H9 (cell line): ENCODE measurements around the gene ZBTB33. TPM values are rescaled to one million over a fixed set of nuclear protein-coding genes. Genes with fewer than 3 reads are reported as not detected.
A peak's percentile ranks its signal among the peaks of the same experiment; 100 is the strongest.

Experiments
- DNase-seq: peaks from one replicate; pipeline ENCODE4 v3.0.0-alpha.2; 2017
- H2AFZ ChIP-seq: one replicate; pipeline ENCODE4 v1.6.1; 2013; ENCODE audit warnings: mild to moderate bottlenecking, low read length, control low read depth, moderate library complexity
- H2AK5ac ChIP-seq: 2 replicates; pipeline ENCODE4 v1.6.1; 2013; ENCODE audit warnings: low read length, control low read depth, mixed read lengths; ENCODE audit not compliant: insufficient read length
- H2BK120ac ChIP-seq: one replicate; pipeline ENCODE4 v1.6.1; 2013; ENCODE audit warnings: low read depth, mild to moderate bottlenecking, low read length, control low read depth, inconsistent platforms; ENCODE audit not compliant: poor library complexity, severe bottlenecking
- H2BK12ac ChIP-seq: 2 replicates; pipeline ENCODE4 v1.6.1; 2013; ENCODE audit warnings: low read length, control low read depth, mixed read lengths, low read depth; ENCODE audit not compliant: insufficient read length
- H2BK15ac ChIP-seq: 2 replicates; pipeline ENCODE4 v1.6.1; 2013; ENCODE audit warnings: low read depth, low read length, control low read depth
- H2BK20ac ChIP-seq: one replicate; pipeline ENCODE4 v1.6.1; 2013; ENCODE audit warnings: low read depth, mild to moderate bottlenecking, low read length, control low read depth, inconsistent platforms; ENCODE audit not compliant: poor library complexity, severe bottlenecking
- H2BK5ac ChIP-seq: 2 replicates; pipeline ENCODE4 v1.6.1; 2013; ENCODE audit warnings: low read length, control low read depth, mixed read lengths; ENCODE audit not compliant: insufficient read length
- H3K14ac ChIP-seq: 2 replicates; pipeline ENCODE4 v1.6.1; 2013; ENCODE audit warnings: low read length, control low read depth; ENCODE audit not compliant: insufficient read depth
- H3K18ac ChIP-seq: 2 replicates; pipeline ENCODE4 v1.6.1; 2013; ENCODE audit warnings: low read depth, mild to moderate bottlenecking, mixed read lengths, low read length, control low read depth; ENCODE audit not compliant: insufficient read length
- H3K23ac ChIP-seq: 2 replicates; pipeline ENCODE4 v1.6.1; 2013; ENCODE audit warnings: low read length, control low read depth, mixed read lengths, low read depth; ENCODE audit not compliant: insufficient read length
- H3K23me2 ChIP-seq: 2 replicates; pipeline ENCODE4 v1.6.1; 2013; ENCODE audit warnings: low read depth, mild to moderate bottlenecking, mixed read lengths, low read length, control low read depth; ENCODE audit not compliant: insufficient read length, poor library complexity, severe bottlenecking
- H3K27ac ChIP-seq: 2 replicates; pipeline ENCODE4 v1.5.1; 2013; ENCODE audit warnings: low read length, control low read depth, mixed read lengths, low read depth; ENCODE audit not compliant: insufficient read length
- H3K27me3 ChIP-seq: 2 replicates; pipeline ENCODE4 v1.6.1; 2013; ENCODE audit warnings: low read length, control low read depth, inconsistent platforms; ENCODE audit not compliant: insufficient read depth
- H3K4ac ChIP-seq: 2 replicates; pipeline ENCODE4 v1.6.1; 2013; ENCODE audit warnings: low read depth, mild to moderate bottlenecking, control low read depth, inconsistent platforms, low read length, moderate library complexity
- H3K4me1 ChIP-seq: 2 replicates; pipeline ENCODE4 v1.6.1; 2013; ENCODE audit warnings: low read length, control low read depth, inconsistent platforms; ENCODE audit not compliant: insufficient read depth
- H3K4me2 ChIP-seq: 2 replicates; pipeline ENCODE4 v1.6.1; 2013; ENCODE audit warnings: low read length, control low read depth, mixed read lengths; ENCODE audit not compliant: insufficient read length, insufficient read depth
- H3K56ac ChIP-seq: 2 replicates; pipeline ENCODE4 v1.6.1; 2013; ENCODE audit warnings: low read depth, mild to moderate bottlenecking, mixed read lengths, low read length, control low read depth; ENCODE audit not compliant: insufficient read length
- H3K79me1 ChIP-seq: 2 replicates; pipeline ENCODE4 v1.6.1; 2013; ENCODE audit warnings: low read depth, mild to moderate bottlenecking, moderate library complexity, low read length, control low read depth, inconsistent platforms; ENCODE audit not compliant: insufficient read depth, poor library complexity, severe bottlenecking
- H3K79me2 ChIP-seq: 2 replicates; pipeline ENCODE4 v1.6.1; 2013; ENCODE audit warnings: low read length, control low read depth, inconsistent platforms; ENCODE audit not compliant: insufficient read depth
- H3K9ac ChIP-seq: 2 replicates; pipeline ENCODE4 v1.6.1; 2013; ENCODE audit warnings: low read length, control low read depth, mixed read lengths; ENCODE audit not compliant: insufficient read length; ENCODE audit errors: extremely low read depth
- H3K9me3 ChIP-seq: one replicate; pipeline ENCODE4 v1.6.1; 2013; ENCODE audit warnings: low read depth, low read length, inconsistent platforms; ENCODE audit not compliant: control insufficient read depth
- H3T11ph ChIP-seq: one replicate; pipeline ENCODE4 v1.6.1; 2013; ENCODE audit warnings: mild to moderate bottlenecking, low read length, control low read depth, inconsistent platforms
- H4K20me1 ChIP-seq: one replicate; pipeline ENCODE4 v1.6.1; 2013; ENCODE audit not compliant: control insufficient read depth, insufficient read length, insufficient read depth
- H4K5ac ChIP-seq: 2 replicates; pipeline ENCODE4 v1.6.1; 2013; ENCODE audit warnings: low read depth, mild to moderate bottlenecking, mixed read lengths, low read length, control low read depth; ENCODE audit not compliant: insufficient read length
- H4K8ac ChIP-seq: replicated peaks from 2 replicates; pipeline ENCODE4 v1.6.1; 2013; ENCODE audit warnings: low read length, control low read depth, mixed read lengths, low read depth; ENCODE audit not compliant: insufficient read length
- H4K91ac ChIP-seq: 2 replicates; pipeline ENCODE4 v1.6.1; 2013; ENCODE audit warnings: low read depth, mild to moderate bottlenecking, moderate library complexity, mixed read lengths, low read length, control low read depth; ENCODE audit not compliant: insufficient read length
- H3K27ac Mint-ChIP-seq, 3 experiments: 2 replicates in 2 of 3; 3 replicates in 1 of 3; pipeline ENCODE4 v1.8.0; 2020 to 2021; ENCODE audit warnings: mixed read lengths in 3 of 3, mild to moderate bottlenecking in 1 of 3, moderate library complexity in 1 of 3
- H3K27me3 Mint-ChIP-seq: 2 replicates; pipeline ENCODE4 v1.8.0; 2021; ENCODE audit warnings: low read depth, mild to moderate bottlenecking, moderate library complexity, mixed read lengths
- H3K36me3 Mint-ChIP-seq, 3 experiments: 2 replicates in 2 of 3; 3 replicates in 1 of 3; pipeline ENCODE4 v1.8.0; 2020 to 2021; ENCODE audit warnings: low read depth in 3 of 3, mixed read lengths in 3 of 3; ENCODE audit not compliant: insufficient read depth in 1 of 3
- H3K4me1 Mint-ChIP-seq, 2 experiments: 2 replicates each; pipeline ENCODE4 v1.8.0; 2020; ENCODE audit warnings: mixed read lengths in 2 of 2
- H3K4me3 Mint-ChIP-seq, 2 experiments: 2 replicates in 1 of 2; 3 replicates in 1 of 2; pipeline ENCODE4 v1.8.0; 2020 to 2021; ENCODE audit warnings: mild to moderate bottlenecking in 2 of 2, mixed read lengths in 2 of 2, moderate library complexity in 1 of 2
- H3K9me3 Mint-ChIP-seq, 2 experiments: 2 replicates in 1 of 2; 3 replicates in 1 of 2; pipeline ENCODE4 v1.8.0; 2020; ENCODE audit warnings: mild to moderate bottlenecking in 2 of 2, mixed read lengths in 2 of 2, moderate library complexity in 1 of 2
- CTCF ChIP-seq: fragments of 200-600 bp; sonication (generic); conservative IDR thresholded peaks from 3 replicates; pipeline ENCODE4 v1.8.0; 2021; ENCODE audit warnings: antibody characterized with exemption, mild to moderate bottlenecking
- WGBS: extraction: QIAGEN DNeasy Blood & Tissue Kit; methylation state at CpG from one replicate; pipeline ENCODE4 v1.1.7; 2013; ENCODE audit warnings: missing lambda C conversion rate, low lambda C conversion rate, mixed read lengths; ENCODE audit not compliant: insufficient read length; ENCODE audit errors: extremely low coverage; 5-methylcytosine and 5-hydroxymethylcytosine counted together
- long read RNA-seq: library from polyadenylated mRNA; unstranded; transcript quantifications from one replicate; pipeline ENCODE4 v2.0.0, GENCODE V29; 2020
- total RNA-seq: library from RNA; stranded (reverse); gene quantifications from 2 replicates; pipeline ENCODE4 v1.2.1, GENCODE V29; 2021

The ZBTB33 gene
- total RNA-seq: 18.1 and 18.7 TPM in 2 replicates
- long read RNA-seq, full-length matches to known transcripts: 7 of 9 reads
- long read RNA-seq, partial matches to known transcripts: 0 of 9 reads
- long read RNA-seq, other reads (novel, unspliced or antisense): 2 of 9 reads

- H3K27me3 Mint-ChIP-seq: peaks cover 18% of the 10 kb centered on the region
- peak; percentile 65 for TF ChIP-seq CTCF
- no CpG with 5 or more reads among the region's 75 CpGs for WGBS
Observed at GRCh38 chrX:120250522-120251271, at the start of gene ZBTB33. ZBTB33 (plus strand) TSS chrX:120250812; CDS start chrX:120253416, 2,604 bp downstream.

More at GRCh38 chrX:120250522-120251271, at the start of gene ZBTB33:
- Histone ChIP-seq H2AK5ac (no peak within 1 kb of the TSS), H3T11ph (no peak within 1 kb of the TSS), H3K79me1 (no peaks in the 10 kb centered on the region), H2BK120ac (no peak within 1 kb of the TSS), H2BK5ac (no peak within 1 kb of the TSS), H2BK15ac (no peak within 1 kb of the TSS), H3K23me2 (peaks cover 8% of the 10 kb centered on the region), H3K18ac (peak within 1 kb of the TSS; percentile 60), H3K9me3 (peaks cover 11% of the 10 kb centered on the region), H2BK20ac (no peak within 1 kb of the TSS), H4K5ac (no peak within 1 kb of the TSS), H4K8ac (no peak within 1 kb of the TSS), H3K27me3 (no peaks in the 10 kb centered on the region), H3K4me2 (peak within 1 kb of the TSS; percentile 85), H3K23ac (no peak within 1 kb of the TSS), H3K56ac (no peak within 1 kb of the TSS), H4K91ac (no peak within 1 kb of the TSS), H3K27ac (no peak within 1 kb of the TSS), H4K20me1 (no peaks in the 10 kb centered on the region), H3K14ac (peak within 1 kb of the TSS; percentile 49), H2AFZ (no peak within 1 kb of the TSS), H3K4ac (no peak within 1 kb of the TSS), H3K9ac (peak within 1 kb of the TSS; percentile 85), H3K79me2 (no peaks in the 10 kb centered on the region), H2BK12ac (no peak within 1 kb of the TSS), H3K4me1 (no peaks in the 10 kb centered on the region)
- Mint-ChIP-seq H3K36me3 (peaks cover 13 to 30% (median 30%) of the 10 kb centered on the region in 3 experiments; a peak in 6 of 7 replicates), H3K27ac (peak within 1 kb of the TSS; percentile 89 to 96 (median 90)), H3K9me3 (peaks cover 45 to 68% of the 10 kb centered on the region in 2 experiments), H3K4me3 (peak within 1 kb of the TSS; percentile 88 to 97), H3K4me1 (peaks cover 4% of the 10 kb centered on the region in 2 experiments; a peak in 2 of 4 replicates)
- DNase-seq: peak; percentile 93
